GM21423 (cell line): ENCODE measurements around the gene IGBP1.
"Not testable (repeated sequence)": the region's sequence is repeated elsewhere in the genome, so short reads cannot be mapped to it uniquely, and the experiment has no call there.

ENCODE experiments used
- ATAC-seq: cut with Tn5 transposase; IDR thresholded peaks from one replicate; pipeline ENCODE4 v1.9.1; 2021; ENCODE audit warnings: mild to moderate bottlenecking, moderate library complexity; ENCODE audit not compliant: unreplicated experiment

IGBP1 gene

GRCh38 chrX:70166601-70167590 is 33.6 kb downstream of the IGBP1 start:
- ATAC-seq = no peak

GRCh38 chrX:70168238-70169188 is 35.3 kb downstream of the IGBP1 start:
- ATAC-seq = no peak

- no peak for ATAC-seq
Observed at GRCh38 chrX:70169281-70169680, 36.0 kb downstream of the IGBP1 start.

- ATAC-seq = no peak
Observed at GRCh38 chrX:70171624-70172023, 38.4 kb downstream of the IGBP1 start.

GRCh38 chrX:70172221-70172620 is 39.0 kb downstream of the IGBP1 start:
- ATAC-seq = no peak

GRCh38 chrX:70172964-70173363 is 39.7 kb downstream of the IGBP1 start:
- no peak for ATAC-seq

GRCh38 chrX:70174754-70175153 is 41.5 kb downstream of the IGBP1 start:
- ATAC-seq = no peak

GRCh38 chrX:70175338-70175737 is 42.1 kb downstream of the IGBP1 start:
- no peak for ATAC-seq

GRCh38 chrX:70176938-70177533 is 43.8 kb downstream of the IGBP1 start, which contains the start of gene DGAT2L6:
Gene DGAT2L6, plus strand, starts transcription at chrX:70177483. Its CDS starts 100 bp downstream, at chrX:70177583.
- ATAC-seq = peak; percentile 73

GRCh38 chrX:70183091-70183490 is 49.8 kb downstream of the IGBP1 start:
- ATAC-seq = no peak

- ATAC-seq = no peak
Observed at GRCh38 chrX:70190225-70190624, 57.0 kb downstream of the IGBP1 start.

GRCh38 chrX:70196961-70197720 is 63.9 kb downstream of the IGBP1 start:
- ATAC-seq = no peak

- ATAC-seq = no peak
Observed at GRCh38 chrX:70201732-70202131, 68.5 kb downstream of the IGBP1 start.

GRCh38 chrX:70208479-70208878 is 75.2 kb downstream of the IGBP1 start:
- ATAC-seq = no peak

GRCh38 chrX:70209570-70209969 is 76.3 kb downstream of the IGBP1 start:
- ATAC-seq = not testable (repeated sequence)
